GM18873 (cell line): ENCODE measurements around the gene BEST4.
"Not testable (repeated sequence)": the region's sequence is repeated elsewhere in the genome, so short reads cannot be mapped to it uniquely, and the experiment has no call there.

ENCODE experiments used
- ATAC-seq: cut with Tn5 transposase; IDR thresholded peaks from one replicate; pipeline ENCODE4 v1.9.1; 2021; ENCODE audit warnings: mild to moderate bottlenecking, moderate library complexity, moderate number of reproducible peaks; ENCODE audit not compliant: unreplicated experiment, low FRiP score

The BEST4 gene

DNA sequence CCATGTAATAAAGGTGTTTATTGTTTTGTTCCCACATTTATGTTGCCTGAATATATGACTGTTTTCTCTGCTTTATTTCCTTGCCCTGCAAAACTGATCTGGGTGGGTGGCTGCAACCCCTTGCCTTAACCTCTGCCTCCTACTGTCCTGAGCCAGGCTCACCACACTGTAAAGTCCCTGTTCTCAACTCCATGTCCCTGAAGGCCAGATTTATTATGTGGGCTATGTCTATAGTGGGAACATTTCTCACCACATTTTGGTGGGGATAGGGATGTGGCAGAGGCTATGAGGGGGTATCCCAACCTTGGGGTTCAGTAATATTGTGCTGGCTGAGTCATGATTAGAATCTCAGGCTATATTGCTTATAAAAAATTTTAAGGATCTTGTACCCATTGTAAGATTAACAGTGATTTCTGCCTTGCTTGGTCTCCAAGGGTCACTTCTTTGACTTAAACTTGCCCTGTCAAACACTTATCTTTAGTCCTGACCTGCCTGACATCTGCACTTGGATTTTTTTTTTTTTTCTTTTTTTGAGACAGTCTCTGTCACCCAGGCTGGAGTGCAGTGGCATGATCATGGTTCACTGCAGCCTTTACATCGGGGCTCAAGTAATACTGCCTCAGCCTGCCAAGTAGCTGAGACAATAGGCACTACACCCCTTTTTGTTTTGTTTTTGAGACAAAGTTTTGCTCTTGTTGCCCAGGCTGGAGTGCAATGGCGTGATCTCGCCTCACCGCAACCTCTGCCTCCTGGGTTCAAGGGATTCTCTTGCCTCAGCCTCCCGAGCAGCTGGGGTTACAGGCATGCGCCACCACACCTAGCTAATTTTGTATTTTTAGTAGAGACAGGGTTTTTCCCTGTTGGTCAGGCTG lies 9.0 kb downstream of the BEST4 start:
- no peak for ATAC-seq

DNA sequence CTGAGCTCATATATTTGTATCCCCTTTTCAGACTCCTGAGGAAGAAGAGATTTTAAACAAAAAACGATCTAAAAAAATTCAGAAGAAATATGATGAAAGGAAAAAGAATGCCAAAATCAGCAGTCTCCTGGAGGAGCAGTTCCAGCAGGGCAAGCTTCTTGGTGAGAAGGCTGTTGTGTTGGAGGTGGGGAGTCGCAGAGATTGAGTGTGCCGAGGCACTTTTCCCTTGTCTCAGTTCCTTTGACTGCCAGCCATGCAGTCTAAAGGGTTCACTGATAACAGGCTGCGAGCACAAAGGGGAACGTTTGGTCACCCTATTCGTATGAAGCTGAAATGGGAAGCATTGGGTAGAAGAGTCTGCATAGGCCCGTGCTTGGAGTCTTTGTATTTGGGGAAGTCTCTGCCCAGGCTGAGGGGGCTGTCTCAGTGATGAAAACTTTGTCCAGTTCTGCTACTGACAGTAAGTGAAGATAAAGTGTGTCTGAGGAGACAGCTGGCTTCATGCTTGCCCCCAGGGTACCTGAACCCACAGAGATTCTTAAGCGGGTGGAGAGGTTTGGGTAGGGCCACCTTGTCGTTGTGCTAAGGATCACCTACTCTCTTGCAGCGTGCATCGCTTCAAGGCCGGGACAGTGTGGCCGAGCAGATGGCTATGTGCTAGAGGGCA lies 9.9 kb downstream of the BEST4 start:
- ATAC-seq, result no peak

DNA sequence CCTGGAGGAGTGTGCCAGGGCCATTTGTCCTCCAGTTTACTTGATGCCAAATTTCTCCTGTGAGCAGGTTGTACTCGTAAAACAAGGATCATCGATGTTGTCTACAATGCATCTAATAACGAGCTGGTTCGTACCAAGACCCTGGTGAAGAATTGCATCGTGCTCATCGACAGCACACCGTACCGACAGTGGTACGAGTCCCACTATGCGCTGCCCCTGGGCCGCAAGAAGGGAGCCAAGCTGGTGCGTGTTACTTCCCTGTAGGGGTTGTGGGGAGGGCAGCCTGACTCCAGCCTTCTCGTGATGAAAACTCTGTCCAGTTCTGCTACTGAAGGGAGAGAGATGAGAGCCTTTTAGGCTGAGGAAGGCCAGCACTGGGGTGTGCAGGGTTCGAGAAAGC lies 10.4 kb downstream of the BEST4 start:
- no peak for ATAC-seq

DNA sequence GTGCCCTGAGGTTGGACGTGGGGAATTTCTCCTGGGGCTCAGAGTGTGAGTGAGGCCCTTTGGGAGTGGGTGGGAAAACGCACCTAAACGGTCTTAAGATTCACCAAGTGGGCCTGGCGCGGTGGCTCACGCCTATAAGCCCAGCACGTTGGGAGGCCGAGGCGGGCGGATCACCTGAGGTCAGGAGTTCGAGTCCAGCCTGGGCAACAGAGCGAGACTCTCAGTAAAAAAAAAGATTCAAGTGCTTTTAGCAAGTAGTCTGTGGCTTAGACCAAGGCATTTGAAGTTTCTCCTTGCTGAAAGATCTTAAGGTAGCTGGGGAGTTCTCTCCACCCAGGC lies 11.3 kb downstream of the BEST4 start:
- no peak for ATAC-seq

DNA sequence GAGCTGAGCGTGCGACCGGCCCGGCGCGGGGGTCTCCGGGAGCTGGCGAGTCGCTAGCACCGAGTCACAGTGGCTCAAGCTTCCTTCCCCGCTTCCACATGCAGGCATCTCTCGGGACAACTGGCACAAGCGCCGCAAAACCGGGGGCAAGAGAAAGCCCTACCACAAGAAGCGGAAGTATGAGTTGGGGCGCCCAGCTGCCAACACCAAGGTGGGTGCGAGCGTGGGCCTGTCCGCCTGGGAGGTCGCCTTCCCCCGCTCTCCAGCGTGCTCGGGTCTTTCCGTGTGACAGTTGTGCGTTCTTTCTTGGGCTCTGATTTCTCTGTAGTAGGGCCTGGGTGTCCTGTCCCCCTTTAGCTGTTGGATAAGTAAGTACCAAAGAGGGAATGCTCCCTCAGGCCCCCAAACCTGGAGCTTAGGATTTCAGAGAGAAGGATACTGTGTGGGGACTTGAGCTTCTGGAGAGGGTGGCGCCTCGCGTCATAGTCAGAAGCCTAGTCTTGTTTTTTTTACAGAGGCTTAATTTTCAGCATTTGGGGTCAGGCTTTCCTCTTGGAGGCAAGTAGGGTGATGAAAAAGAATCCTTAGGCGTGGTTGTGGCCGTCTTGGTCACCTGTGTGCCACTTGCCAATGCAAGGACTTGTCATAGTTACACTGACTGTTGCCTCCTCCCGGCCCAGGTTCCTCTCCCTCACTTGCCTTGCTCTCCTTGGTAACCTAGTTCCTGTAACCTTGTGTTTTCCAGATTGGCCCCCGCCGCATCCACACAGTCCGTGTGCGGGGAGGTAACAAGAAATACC lies 11.8 kb downstream of the BEST4 start:
- ATAC-seq, result peak; percentile 9

DNA sequence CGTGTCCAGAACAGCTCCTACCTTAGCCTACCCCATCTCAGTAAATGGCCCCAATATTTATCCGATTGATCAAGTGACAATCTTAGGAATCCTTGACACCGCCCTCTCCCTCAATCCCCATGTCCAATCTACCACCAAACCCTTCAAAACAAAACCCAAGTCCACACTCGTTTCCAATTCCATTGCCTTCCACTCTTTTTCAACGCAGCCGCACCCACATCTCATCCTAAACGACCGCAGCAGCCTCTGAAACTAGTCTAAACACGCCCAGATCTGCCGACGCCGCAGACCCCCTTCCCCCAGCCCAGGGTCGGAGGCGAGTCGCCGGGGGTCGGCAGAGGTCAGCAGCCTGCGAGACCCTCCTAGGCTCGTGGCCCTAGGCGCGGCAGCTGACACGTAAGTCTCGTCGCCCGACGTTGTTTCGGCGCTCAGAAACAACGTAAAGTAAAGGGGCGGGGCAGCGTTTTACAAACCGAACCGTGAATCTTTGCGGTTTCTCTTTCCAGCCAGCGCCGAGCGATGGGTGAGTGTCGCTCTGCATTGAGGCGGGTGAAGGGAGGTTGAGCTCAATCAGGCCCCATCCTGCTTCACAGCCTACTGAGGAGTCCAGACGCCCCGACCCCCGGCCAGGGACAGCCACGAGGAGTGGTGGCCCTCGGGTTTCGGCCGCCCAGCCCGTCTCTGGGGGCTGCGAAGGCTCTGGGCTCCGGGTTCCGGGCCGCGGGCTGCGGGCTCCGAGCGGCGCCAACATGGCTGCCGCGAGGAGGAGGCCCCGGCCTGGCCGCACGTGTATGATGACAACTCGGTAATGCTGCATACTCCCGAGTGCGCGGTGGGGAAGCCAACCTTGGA lies 12.7 kb downstream of the BEST4 start, which contains the start of gene RPS8:
TSS of gene RPS8 (plus strand) at position 463 of the 852 bp plus-strand sequence. CDS start at position 520, 57 bp downstream.
- ATAC-seq, result peak; percentile 70

DNA sequence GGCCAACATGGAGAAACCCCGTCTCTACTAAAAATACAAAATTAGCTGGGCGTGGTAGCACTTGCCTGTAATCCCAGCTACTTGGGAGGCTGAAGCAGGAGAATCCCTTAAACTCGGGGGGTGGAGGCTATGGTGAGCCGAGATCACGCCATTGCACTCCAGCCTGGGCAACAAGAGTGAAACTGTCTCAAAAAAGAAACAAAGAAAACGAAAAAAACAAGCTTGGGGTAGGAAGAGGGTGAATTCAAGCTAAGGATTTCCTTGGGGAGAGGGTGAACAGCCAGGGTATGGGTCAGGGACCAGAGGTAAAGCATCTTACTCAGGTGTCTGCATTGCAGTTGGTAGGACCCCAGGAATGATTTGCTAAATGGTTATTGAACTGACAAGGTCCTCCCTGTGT lies 21.5 kb downstream of the BEST4 start:
- ATAC-seq, result not testable (repeated sequence)

DNA sequence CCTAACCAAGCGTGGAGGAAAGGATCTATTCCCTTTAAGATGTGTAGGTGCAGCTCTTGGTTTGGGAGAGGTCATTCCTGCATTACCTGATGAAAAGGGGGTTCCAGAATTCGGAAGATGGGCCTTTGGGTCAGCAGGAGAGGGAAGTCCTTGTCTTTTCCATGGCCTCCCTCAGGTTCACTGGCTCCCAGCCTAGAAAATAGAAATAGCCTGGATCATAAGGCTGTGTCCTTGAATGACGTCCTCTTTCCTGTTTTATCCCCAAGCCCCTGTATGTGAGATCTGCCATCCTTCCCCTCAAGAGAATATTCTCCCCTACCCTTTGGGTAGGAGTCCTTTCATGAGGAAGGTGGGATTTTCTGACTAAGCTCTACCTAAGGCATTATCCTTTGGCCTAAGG lies 27.1 kb downstream of the BEST4 start:
- ATAC-seq, result no peak

DNA sequence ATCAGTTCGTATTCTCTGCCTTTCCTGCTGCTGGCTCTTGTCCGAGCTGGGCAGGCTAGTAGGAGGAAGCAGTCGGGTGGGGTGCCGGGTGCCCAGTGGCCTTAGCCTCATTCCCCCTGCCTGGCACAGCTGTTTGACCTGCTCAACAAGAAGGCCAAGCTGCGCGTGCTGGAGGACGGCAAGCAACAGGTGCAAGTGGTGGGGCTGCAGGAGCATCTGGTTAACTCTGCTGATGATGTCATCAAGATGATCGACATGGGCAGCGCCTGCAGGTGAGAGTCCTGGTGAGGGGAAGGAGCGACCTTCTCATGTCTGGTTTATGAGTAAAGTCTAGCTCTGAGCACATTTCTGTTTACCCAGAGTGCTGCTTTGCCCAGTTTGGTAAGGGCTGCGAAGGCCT lies 28.9 kb downstream of the BEST4 start:
- no peak for ATAC-seq

DNA sequence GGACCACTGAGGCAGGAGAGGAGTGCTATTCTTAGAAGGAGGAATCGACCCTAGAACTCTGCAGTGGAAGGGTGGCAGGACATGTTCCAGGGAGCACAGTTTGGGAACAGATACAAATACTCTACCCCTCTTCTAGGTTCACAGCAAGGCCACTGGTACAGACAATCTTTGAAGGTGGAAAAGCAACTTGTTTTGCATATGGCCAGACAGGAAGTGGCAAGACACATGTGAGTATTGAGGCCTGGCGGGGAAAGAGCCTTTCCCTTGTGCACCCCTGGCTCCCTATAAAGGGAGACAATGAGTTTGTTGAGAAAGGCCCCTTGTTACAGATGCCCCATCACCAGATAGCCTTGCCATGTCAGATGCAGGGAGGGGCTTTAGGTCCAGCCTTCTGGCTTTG lies 30.6 kb downstream of the BEST4 start:
- ATAC-seq, result no peak

DNA sequence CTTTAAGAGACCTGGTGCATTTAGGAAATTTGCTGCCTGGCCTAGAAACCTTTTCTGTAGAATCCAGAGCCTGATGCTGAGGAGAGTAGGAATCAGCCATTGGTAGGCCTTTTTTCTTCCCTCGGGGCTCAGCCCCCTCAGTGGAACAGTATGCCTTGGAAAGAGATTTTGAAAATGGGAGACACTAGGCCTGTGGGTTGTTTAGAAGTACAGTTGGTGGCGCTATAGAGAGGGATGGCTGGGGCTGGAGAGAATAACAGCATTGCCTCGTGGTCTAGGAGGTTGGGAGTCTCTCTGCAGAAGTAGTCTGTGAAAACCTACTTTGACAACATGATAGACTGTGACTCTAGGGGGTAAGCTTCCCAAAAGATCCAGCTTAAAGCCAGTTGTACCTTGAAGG lies 40.1 kb downstream of the BEST4 start:
- no peak for ATAC-seq

DNA sequence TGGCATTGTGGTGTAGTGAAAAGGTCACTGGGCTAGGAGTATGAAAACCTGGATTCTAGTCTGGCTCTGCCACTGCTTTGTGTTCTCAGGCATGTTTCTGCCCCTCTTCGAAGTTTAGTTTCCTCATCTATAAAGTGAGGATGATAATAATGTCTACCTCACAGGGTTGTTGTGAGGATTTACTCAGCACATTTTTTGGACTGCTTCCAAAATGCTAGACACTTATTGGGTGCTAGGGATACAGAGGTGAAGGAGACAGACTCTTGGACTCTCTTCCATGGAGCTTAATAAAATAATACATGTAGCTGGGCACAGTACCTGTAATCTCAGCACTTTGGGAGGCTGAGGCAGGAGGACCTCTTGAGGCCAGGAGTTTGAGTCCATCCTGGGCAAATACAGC lies 44.8 kb downstream of the BEST4 start:
- ATAC-seq, result no peak

DNA sequence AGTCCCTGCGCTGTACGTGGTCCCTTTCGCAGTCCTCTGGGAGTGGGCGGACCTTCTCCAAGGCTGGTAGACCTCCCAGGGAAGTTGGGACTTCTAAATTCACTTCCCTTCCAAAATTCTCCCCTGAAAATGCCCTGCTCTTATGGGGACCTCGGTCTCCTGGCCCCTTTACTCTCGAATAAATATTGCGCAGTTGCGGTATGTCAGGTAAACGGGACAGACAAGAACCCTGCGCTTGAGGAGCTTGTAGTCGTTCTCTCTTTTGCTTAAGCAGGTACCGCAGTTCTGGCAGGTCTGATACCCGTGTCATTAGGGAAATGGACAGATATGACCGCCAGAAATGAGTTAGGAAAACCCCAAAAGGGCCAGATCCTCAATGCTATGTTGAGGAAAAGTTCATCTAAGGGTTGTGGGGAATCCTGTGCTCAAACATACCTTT lies 47.8 kb downstream of the BEST4 start:
- peak; percentile 9 for ATAC-seq

DNA sequence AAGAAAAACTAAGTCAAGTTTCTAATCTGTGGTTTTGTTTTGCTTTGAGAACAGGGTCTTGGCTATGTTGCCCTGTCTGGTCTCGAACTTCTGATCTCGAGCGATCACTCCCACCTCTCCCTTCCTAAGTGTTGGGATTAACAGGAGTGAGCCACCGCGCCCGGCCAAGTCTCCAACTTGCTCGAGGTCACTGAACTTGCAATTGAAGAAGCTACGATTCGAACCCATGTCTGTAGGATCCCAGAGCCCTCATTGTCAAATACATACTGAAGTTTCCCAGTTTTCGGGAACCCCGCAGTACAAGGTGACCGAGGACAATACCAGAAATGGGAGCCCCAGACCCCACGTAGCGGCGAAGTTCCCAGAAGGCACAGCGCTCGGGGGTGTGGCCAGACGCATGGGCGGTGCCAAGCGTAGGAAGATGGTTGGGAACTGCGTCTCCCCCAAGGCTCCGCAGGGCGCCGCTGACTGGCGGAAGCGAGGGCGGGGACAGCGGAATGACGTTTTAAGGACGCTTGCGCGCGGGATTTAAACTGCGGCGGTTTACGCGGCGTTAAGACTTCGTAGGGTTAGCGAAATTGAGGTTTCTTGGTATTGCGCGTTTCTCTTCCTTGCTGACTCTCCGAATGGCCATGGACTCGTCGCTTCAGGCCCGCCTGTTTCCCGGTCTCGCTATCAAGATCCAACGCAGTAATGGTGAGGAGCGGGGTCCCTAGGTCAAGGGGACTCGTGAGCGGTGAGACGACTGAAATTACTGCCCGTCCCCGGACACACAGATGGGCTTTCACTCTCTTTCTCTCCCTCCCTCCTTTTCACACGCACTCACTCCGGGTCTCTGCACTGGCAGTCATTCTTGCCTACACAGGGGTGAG lies 48.4 kb downstream of the BEST4 start, which contains the start of gene KIF2C:
TSS of gene KIF2C (plus strand) at position 531 of the 872 bp plus-strand sequence. CDS start at position 627, 96 bp downstream.
- ATAC-seq, result peak; percentile 91

DNA sequence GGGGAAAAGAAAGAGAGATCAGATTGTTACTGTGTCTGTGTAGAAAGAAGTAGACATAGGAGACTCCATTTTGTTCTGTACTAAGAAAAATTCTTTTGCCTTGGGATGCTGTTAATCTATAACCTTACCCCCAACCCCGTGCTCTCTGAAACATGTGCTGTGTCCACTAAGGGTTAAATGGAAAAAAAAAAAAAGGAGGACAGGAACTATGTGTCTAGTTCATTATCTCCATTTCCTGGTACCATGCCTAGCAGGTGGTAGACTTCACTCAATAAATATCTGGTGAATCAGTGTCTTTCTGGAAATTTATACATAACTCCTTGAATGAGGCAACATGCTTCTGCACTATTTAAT lies 49.0 kb downstream of the BEST4 start:
- ATAC-seq, result not testable (repeated sequence)

DNA sequence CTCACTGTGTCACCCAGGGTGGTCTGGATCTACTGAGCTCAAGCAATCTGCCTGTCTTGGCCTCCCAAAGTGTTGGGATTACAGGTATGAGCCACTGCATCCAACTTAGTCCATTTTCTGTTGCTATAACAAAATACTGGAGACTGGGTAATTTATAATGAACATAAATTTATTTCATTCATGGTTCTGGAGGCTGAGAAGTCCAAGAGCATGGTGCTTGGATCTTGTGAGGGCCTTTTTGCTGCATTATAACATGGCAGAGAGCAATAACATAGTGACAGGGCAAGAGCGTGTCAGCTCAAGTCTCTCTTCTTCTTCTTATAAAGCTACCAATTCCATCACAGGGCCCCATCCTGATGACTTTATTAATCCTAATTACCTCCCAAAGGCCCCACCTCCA lies 52.0 kb downstream of the BEST4 start:
- no peak for ATAC-seq

DNA sequence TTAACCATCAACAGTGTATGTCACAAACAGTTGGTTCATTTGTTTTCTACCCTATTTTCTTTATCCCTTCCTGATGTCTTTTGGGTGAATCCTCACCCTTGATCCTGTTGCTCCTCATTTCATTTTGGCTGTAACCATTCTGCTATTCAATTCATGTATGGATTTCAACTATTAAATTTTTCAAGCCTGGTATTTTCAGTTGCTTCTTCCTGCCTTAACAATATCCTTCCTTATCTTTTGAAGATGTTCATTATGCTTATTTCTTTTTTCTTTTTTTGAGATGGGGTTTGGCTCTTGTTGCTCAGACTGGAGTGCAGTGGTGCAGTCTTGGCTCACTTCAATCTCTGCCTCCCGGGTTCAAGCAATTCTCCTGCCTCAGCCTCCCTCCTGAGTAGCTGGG lies 54.2 kb downstream of the BEST4 start:
- no peak for ATAC-seq
